Loucy (cell line): ENCODE results near the gene KRTAP2-3.

Source experiments
- CTCF ChIP-seq: fragments of 200-600 bp; sonication (generic); conservative IDR thresholded peaks from 2 replicates; pipeline ENCODE4 v1.5.1; 2014; ENCODE audit warnings: mild to moderate bottlenecking, antibody characterized with exemption, low read length
- EZH2phosphoT487 ChIP-seq: fragments of 200-600 bp; IDR thresholded peaks from 2 replicates; pipeline ENCODE4 v1.6.1; 2018; ENCODE audit warnings: antibody characterized with exemption, mild to moderate bottlenecking, moderate library complexity, borderline replicate concordance

- TF ChIP-seq CTCF, result no peak
- no peak for TF ChIP-seq EZH2phosphoT487
These were observed 22.7 kb upstream of the KRTAP2-3 start for GRCh38 chr17:41082626-41083025.
